Measurements from ENCODE around the gene RFX3.

- no peak for TF ChIP-seq CTCF (conservative IDR thresholded peaks at IDR 0.05; ENCODE audit: low read depth, low read length)
- no peak for TF ChIP-seq EZH2 (IDR thresholded peaks at IDR 0.05; ENCODE audit: borderline replicate concordance, low read depth, low read length, poor library complexity, severe bottlenecking)
These were observed 91.2 kb downstream of the RFX3 start for GRCh38 chr9:3434594-3434993.
